Activated T-helper 17 cell treated with anti-CD3 and anti-CD28 coated beads, Interleukin-2, amount 50 U/mL, for 72 hours (primary cell): ENCODE results near the gene IGFL3. TPM values are rescaled to one million over a fixed set of nuclear protein-coding genes. Genes with fewer than 3 reads are reported as not detected.
"Not testable (repeated sequence)": the region's sequence is repeated elsewhere in the genome, so short reads cannot be mapped to it uniquely, and the experiment has no call there.

Experiments
- ATAC-seq: fragments of 150-1000 bp; cut with Tn5 transposase; replicated peaks from 2 replicates; pipeline ENCODE4 v1.10.0; 2021; ENCODE audit warnings: mild to moderate bottlenecking, moderate library complexity
- H3K27ac Mint-ChIP-seq: one replicate; pipeline ENCODE4 v1.8.0; 2022; ENCODE audit warnings: mixed read lengths
- H3K27me3 Mint-ChIP-seq: one replicate; pipeline ENCODE4 v1.8.0; 2022; ENCODE audit warnings: mixed read lengths
- H3K36me3 Mint-ChIP-seq: one replicate; pipeline ENCODE4 v1.8.0; 2022; ENCODE audit warnings: low read depth, mild to moderate bottlenecking, mixed read lengths
- H3K4me1 Mint-ChIP-seq: one replicate; pipeline ENCODE4 v1.8.0; 2022; ENCODE audit warnings: mixed read lengths
- H3K4me3 Mint-ChIP-seq: one replicate; pipeline ENCODE4 v1.8.0; 2022; ENCODE audit warnings: mild to moderate bottlenecking, mixed read lengths
- H3K9me3 Mint-ChIP-seq: one replicate; pipeline ENCODE4 v1.8.0; 2022; ENCODE audit warnings: mixed read lengths
- total RNA-seq, 2 donors: library from RNA; stranded (reverse); gene quantifications; one replicate each; pipeline ENCODE4 v1.2.3, GENCODE V29; 2022

The IGFL3 gene
- total RNA-seq, 2 donors from 2014 or later = not detected

GRCh38 chr19:46102333-46102732, 22.2 kb downstream of the IGFL3 start:
- not testable (repeated sequence) for H3K4me1 Mint-ChIP-seq, H3K9me3 Mint-ChIP-seq, H3K27ac Mint-ChIP-seq, ATAC-seq, H3K36me3 Mint-ChIP-seq, H3K4me3 Mint-ChIP-seq
- peaks cover 25% of the 10 kb centered on the region for H3K27me3 Mint-ChIP-seq

DNA sequence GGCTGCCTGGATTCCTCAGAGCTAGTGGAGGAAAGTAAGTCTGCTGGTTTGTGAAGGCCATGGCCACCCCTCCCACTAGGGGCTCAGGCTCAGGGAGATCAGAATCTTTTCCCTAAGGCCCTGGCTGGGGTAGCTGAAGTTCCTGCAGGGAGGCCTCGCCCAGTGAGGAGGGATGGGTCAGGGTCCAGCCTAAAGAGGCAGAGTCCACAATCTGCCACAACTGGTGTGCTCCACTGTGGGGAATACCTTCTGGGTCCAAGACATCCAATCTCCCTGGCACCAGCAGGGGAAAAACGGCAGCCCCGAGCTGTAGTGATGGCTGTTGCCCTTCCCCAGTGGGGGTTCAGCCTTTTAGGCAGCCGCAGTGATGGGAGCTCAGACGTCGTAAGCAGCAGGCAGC, 23.2 kb downstream of the IGFL3 start:
- Mint-ChIP-seq H3K4me1 (no peaks in the 10 kb centered on the region), H3K9me3 (peaks cover 11% of the 10 kb centered on the region), H3K27me3 (peaks cover 35% of the 10 kb centered on the region), H3K36me3 (no peaks in the 10 kb centered on the region), H3K27ac (no peak overlapping the region), H3K4me3 (no peak overlapping the region)
- ATAC-seq = no peak

DNA sequence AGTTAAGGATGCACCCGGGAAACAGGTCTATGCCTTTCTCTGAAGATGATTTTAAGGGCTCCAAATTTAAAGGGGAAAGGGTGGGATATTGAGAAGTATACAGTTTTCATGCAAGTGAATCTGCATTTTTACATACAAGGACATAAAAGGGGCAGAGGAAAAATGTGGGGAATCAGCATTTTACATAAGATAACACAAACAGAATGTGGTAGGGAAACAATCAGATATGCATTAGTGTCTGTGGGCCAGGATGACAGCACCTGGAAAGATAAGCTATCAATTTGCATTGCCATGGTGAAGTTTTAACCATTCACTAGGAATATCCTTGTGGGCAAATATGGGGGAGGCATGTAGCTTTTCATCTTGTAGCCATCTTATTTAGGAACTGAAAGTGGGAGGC, 24.1 kb downstream of the IGFL3 start:
- Mint-ChIP-seq H3K4me3 (no peak overlapping the region), H3K27ac (no peak overlapping the region), H3K36me3 (no peaks in the 10 kb centered on the region), H3K27me3 (peaks cover 44% of the 10 kb centered on the region), H3K9me3 (peaks cover 11% of the 10 kb centered on the region), H3K4me1 (no peaks in the 10 kb centered on the region)
- no peak for ATAC-seq

- H3K9me3 Mint-ChIP-seq = peaks cover 19% of the 10 kb centered on the region
- H3K4me1 Mint-ChIP-seq = no peaks in the 10 kb centered on the region
- H3K36me3 Mint-ChIP-seq = no peaks in the 10 kb centered on the region
- H3K4me3 Mint-ChIP-seq = no peak overlapping the region
- no peak for ATAC-seq
- H3K27ac Mint-ChIP-seq = no peak overlapping the region
- H3K27me3 Mint-ChIP-seq = peaks cover 41% of the 10 kb centered on the region
Observed at GRCh38 chr19:46090444-46090843, 34.0 kb downstream of the IGFL3 start.

- peaks cover 43% of the 10 kb centered on the region for H3K27me3 Mint-ChIP-seq
- no peaks in the 10 kb centered on the region for H3K36me3 Mint-ChIP-seq
- ATAC-seq = no peak
- peaks cover 22% of the 10 kb centered on the region for H3K9me3 Mint-ChIP-seq
- no peak overlapping the region for H3K27ac Mint-ChIP-seq
- H3K4me1 Mint-ChIP-seq = no peaks in the 10 kb centered on the region
- H3K4me3 Mint-ChIP-seq = no peak overlapping the region
Observed at GRCh38 chr19:46089432-46089831, 35.1 kb downstream of the IGFL3 start.

GRCh38 chr19:46088101-46088500, 36.4 kb downstream of the IGFL3 start:
- Mint-ChIP-seq H3K9me3 (peaks cover 22% of the 10 kb centered on the region), H3K4me3 (no peak overlapping the region)

GRCh38 chr19:46085888-46086287, 38.6 kb downstream of the IGFL3 start:
- H3K9me3 Mint-ChIP-seq = peaks cover 20% of the 10 kb centered on the region
- peaks cover 53% of the 10 kb centered on the region for H3K27me3 Mint-ChIP-seq

More at GRCh38 chr19:46088101-46088500, 36.4 kb downstream of the IGFL3 start:
- H3K36me3 Mint-ChIP-seq = no peaks in the 10 kb centered on the region
- ATAC-seq = no peak
- no peaks in the 10 kb centered on the region for H3K4me1 Mint-ChIP-seq
- H3K27me3 Mint-ChIP-seq = peaks cover 42% of the 10 kb centered on the region
- no peak overlapping the region for H3K27ac Mint-ChIP-seq

GRCh38 chr19:46082728-46083050, 41.8 kb downstream of the IGFL3 start:
- Mint-ChIP-seq H3K9me3 (peaks cover 8% of the 10 kb centered on the region), H3K27me3 (peaks cover 58% of the 10 kb centered on the region), H3K4me1 (no peaks in the 10 kb centered on the region), H3K4me3 (no peak overlapping the region), H3K36me3 (no peaks in the 10 kb centered on the region), H3K27ac (no peak overlapping the region)
- no peak for ATAC-seq

More at GRCh38 chr19:46085888-46086287, 38.6 kb downstream of the IGFL3 start:
- H3K36me3 Mint-ChIP-seq = no peaks in the 10 kb centered on the region
- ATAC-seq = no peak
- H3K27ac Mint-ChIP-seq = no peak overlapping the region
- no peak overlapping the region for H3K4me3 Mint-ChIP-seq
- no peaks in the 10 kb centered on the region for H3K4me1 Mint-ChIP-seq

- no peak overlapping the region for H3K4me3 Mint-ChIP-seq
- H3K36me3 Mint-ChIP-seq = no peaks in the 10 kb centered on the region
- peak; percentile 51 for ATAC-seq
- peaks cover 8% of the 10 kb centered on the region for H3K9me3 Mint-ChIP-seq
- H3K4me1 Mint-ChIP-seq = peaks cover 1% of the 10 kb centered on the region
- peaks cover 63% of the 10 kb centered on the region for H3K27me3 Mint-ChIP-seq
- no peak overlapping the region for H3K27ac Mint-ChIP-seq
Observed at GRCh38 chr19:46081928-46082727, 42.4 kb downstream of the IGFL3 start.

- Mint-ChIP-seq H3K27ac (no peak overlapping the region), H3K27me3 (peaks cover 73% of the 10 kb centered on the region), H3K4me1 (peaks cover 6% of the 10 kb centered on the region), H3K4me3 (no peak overlapping the region), H3K9me3 (peaks cover 4% of the 10 kb centered on the region), H3K36me3 (no peaks in the 10 kb centered on the region)
- no peak for ATAC-seq
Observed at GRCh38 chr19:46080561-46080960, 43.9 kb downstream of the IGFL3 start.

DNA sequence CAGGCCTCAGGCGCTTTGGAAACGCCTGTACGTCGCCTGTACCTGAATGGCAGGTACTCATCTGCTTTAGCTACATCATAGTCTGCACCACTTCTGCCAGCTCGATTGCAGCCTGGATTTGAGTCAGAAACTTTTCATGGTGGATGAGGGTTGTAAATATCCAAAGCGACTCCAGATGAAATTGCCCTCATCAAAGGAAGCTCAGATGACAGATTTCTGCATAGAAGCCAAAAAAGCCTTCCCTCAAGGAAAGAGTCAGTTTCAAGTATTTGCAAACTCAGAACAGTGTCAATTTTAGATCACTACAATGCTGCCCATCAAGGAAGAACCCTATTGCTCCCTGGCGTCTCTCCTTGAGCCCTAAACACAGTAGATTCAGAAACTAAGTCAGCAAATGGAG, 44.9 kb downstream of the IGFL3 start:
- H3K27ac Mint-ChIP-seq = no peak overlapping the region
- H3K9me3 Mint-ChIP-seq = no peaks in the 10 kb centered on the region
- H3K36me3 Mint-ChIP-seq = no peaks in the 10 kb centered on the region
- peaks cover 71% of the 10 kb centered on the region for H3K27me3 Mint-ChIP-seq
- H3K4me3 Mint-ChIP-seq = no peak overlapping the region
- ATAC-seq = no peak
- H3K4me1 Mint-ChIP-seq = peaks cover 6% of the 10 kb centered on the region

GRCh38 chr19:46078573-46079332, 45.7 kb downstream of the IGFL3 start:
- H3K9me3 Mint-ChIP-seq, H3K36me3 Mint-ChIP-seq, H3K4me3 Mint-ChIP-seq, H3K27ac Mint-ChIP-seq, H3K4me1 Mint-ChIP-seq: not testable (repeated sequence)
- peaks cover 68% of the 10 kb centered on the region for H3K27me3 Mint-ChIP-seq
- ATAC-seq = peak; percentile 43

DNA sequence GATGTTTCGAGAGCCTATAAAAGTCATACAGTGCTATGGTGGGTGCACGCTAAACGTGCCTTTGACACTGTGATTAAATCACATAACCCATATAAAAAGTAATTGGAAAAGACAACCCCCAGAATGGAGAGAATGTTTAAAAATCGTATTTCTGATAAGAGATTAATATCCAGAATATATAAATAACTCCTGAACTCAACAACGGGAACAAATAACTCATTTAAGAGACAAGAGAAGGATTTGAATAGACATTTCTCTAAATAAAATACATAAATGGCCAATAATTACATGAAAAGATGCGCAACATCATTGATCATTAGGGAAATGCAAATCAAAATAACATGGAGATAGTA, 46.7 kb downstream of the IGFL3 start:
- H3K4me1 Mint-ChIP-seq = peaks cover 6% of the 10 kb centered on the region
- H3K9me3 Mint-ChIP-seq = no peaks in the 10 kb centered on the region
- no peaks in the 10 kb centered on the region for H3K36me3 Mint-ChIP-seq
- peaks cover 73% of the 10 kb centered on the region for H3K27me3 Mint-ChIP-seq
- ATAC-seq = no peak
- H3K27ac Mint-ChIP-seq = no peak overlapping the region
- H3K4me3 Mint-ChIP-seq = no peak overlapping the region

DNA sequence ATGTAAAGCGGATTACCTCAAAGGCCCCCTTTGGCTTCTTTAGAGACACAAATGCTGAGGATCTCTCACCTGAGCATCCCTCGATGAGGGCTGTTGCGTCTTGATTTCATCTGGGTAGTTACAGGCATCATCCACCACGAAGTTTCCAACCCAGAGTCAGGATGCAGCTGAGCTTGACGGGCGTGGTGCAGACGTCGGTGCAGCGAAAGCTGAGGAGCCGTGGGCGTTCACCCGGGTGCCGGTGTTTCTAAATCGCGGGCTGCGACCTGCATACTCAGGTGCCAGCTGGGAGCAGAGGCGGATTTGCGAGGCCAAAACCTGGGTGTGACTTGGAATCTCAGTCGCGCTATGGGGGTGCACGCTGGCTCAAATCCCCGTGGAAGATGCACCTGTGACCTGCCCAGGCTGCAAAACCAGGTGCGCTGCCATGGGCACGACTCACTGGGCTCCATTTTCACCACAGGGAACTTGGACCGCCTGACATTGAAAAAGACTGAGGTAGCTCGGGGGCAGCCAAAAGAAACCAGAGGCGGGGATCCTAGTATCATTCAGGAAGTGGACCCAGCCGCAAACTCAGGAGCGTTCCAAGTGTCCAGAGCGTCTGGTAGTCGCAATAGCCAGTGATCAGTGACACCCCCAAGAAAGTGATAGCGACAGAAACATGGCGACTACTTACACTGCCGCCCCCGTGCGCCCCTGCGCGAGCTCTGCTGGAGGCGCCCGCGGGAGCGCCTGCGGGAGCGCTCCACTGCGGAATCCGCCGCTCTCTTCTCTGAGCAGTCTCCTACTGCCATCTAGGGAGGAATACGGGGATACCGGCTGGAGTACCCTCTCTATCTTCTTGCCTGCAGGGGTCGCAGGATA, 47.3 kb downstream of the IGFL3 start:
- no peak for ATAC-seq
- H3K4me1 Mint-ChIP-seq = peaks cover 6% of the 10 kb centered on the region

More for the DNA sequence above, 47.3 kb downstream of the IGFL3 start:
- no peaks in the 10 kb centered on the region for H3K9me3 Mint-ChIP-seq
- no peak overlapping the region for H3K4me3 Mint-ChIP-seq
- no peak overlapping the region for H3K27ac Mint-ChIP-seq
- H3K27me3 Mint-ChIP-seq = peaks cover 75% of the 10 kb centered on the region
- H3K36me3 Mint-ChIP-seq = no peaks in the 10 kb centered on the region
